MM.1S (cell line): ENCODE results near the gene TMEM179.

Experiments used
- EZH2 ChIP-seq: fragments of 300-600 bp; sonication (generic); optimal IDR thresholded peaks from 2 replicates; pipeline ENCODE3; 2017; ENCODE audit warnings: low read depth, mild to moderate bottlenecking, antibody characterized with exemption, low read length, mixed read lengths
- TF ChIP-seq, protein P1 (sequence below): fragments of 300-600 bp; sonication (generic); IDR thresholded peaks from 2 replicates; pipeline ENCODE4 v1.5.1; 2016; ENCODE audit warnings: antibody characterized with exemption, low read length, mixed read lengths

DNA sequence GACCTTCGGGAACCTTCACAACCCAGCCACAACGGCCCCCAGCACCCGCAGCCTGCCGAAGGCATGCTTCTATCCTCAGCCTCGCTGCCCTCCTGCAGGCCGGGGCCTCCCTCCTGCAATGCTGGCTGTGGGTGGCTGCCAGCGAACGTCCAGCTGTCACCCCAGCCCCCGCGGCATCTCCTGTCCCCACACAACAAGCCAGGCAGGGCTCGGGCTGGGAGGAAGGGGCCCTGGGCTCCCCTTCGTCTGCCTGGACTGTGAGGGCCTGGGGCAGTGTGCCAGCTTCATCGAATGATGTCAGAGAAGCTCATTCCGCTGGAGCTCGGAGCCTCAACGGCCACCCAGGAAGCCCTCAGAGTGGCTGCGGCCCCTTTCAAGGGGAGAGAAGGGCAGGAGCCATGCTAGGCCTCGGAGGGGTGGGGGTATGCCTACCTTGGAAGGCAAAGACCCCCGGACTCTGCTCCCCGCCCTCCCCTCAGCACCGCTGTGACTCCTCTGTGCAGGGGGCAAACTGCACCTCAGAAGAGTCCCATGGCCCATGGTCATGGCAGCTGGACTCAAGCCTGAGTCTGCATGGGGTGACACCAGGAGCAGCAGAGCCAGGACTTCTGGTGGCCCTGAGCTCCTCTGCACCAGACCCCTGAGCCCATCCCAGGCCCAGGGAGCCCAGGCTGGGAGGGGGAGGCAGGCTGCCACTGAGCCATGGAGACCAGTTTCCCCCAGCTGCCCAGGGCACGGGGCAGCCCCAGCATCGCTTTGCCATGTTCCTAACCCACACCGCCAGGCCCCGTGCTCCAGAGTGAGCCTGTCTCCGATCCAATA, 49.8 kb downstream of the TMEM179 start:
- TF ChIP-seq, protein P1, sequence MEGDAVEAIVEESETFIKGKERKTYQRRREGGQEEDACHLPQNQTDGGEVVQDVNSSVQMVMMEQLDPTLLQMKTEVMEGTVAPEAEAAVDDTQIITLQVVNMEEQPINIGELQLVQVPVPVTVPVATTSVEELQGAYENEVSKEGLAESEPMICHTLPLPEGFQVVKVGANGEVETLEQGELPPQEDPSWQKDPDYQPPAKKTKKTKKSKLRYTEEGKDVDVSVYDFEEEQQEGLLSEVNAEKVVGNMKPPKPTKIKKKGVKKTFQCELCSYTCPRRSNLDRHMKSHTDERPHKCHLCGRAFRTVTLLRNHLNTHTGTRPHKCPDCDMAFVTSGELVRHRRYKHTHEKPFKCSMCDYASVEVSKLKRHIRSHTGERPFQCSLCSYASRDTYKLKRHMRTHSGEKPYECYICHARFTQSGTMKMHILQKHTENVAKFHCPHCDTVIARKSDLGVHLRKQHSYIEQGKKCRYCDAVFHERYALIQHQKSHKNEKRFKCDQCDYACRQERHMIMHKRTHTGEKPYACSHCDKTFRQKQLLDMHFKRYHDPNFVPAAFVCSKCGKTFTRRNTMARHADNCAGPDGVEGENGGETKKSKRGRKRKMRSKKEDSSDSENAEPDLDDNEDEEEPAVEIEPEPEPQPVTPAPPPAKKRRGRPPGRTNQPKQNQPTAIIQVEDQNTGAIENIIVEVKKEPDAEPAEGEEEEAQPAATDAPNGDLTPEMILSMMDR, result no peak
- no peak for TF ChIP-seq EZH2
